ENCODE results near the gene FAM149A. TPM values are rescaled to one million over a fixed set of nuclear protein-coding genes. Genes with fewer than 3 reads are reported as not detected.

FAM149A gene
- total RNA-seq, 6 experiments from 2014 or later, result not detected

- TF ChIP-seq CTCF (IDR thresholded peaks at IDR 0.05), result no peak
- no peak overlapping the region for H3K27ac Mint-ChIP-seq
- no peak for DNase-seq
- no peak overlapping the region for H3K4me3 Mint-ChIP-seq
- H3K9me3 Mint-ChIP-seq, result no peaks in the 10 kb centered on the region
- H3K27me3 Mint-ChIP-seq (ENCODE audit: insufficient read depth), result peaks cover 18% of the 10 kb centered on the region
- H3K4me1 Mint-ChIP-seq (ENCODE audit: low read depth), result no peaks in the 10 kb centered on the region
- H3K36me3 Mint-ChIP-seq (ENCODE audit: low read depth), result no peaks in the 10 kb centered on the region
These were observed 63.1 kb downstream of the FAM149A start for GRCh38 chr4:186167605-186168004.

GRCh38 chr4:186168750-186169149 is 64.2 kb downstream of the FAM149A start:
- Mint-ChIP-seq H3K9me3 (no peaks in the 10 kb centered on the region), H3K36me3 (ENCODE audit: low read depth) (no peaks in the 10 kb centered on the region), H3K4me3 (no peak overlapping the region), H3K4me1 (ENCODE audit: low read depth) (no peaks in the 10 kb centered on the region), H3K27me3 (ENCODE audit: insufficient read depth) (peaks cover 20% of the 10 kb centered on the region), H3K27ac (no peak overlapping the region)
- no peak for TF ChIP-seq CTCF (IDR thresholded peaks at IDR 0.05)
- no peak for DNase-seq

GRCh38 chr4:186169333-186169944 is 64.9 kb downstream of the FAM149A start:
- H3K4me3 Mint-ChIP-seq, result no peak overlapping the region
- H3K4me1 Mint-ChIP-seq (ENCODE audit: low read depth), result no peaks in the 10 kb centered on the region
- no peaks in the 10 kb centered on the region for H3K9me3 Mint-ChIP-seq
- no peaks in the 10 kb centered on the region for H3K36me3 Mint-ChIP-seq (ENCODE audit: low read depth)
- TF ChIP-seq CTCF (IDR thresholded peaks at IDR 0.05), result no peak
- peaks cover 13% of the 10 kb centered on the region for H3K27me3 Mint-ChIP-seq (ENCODE audit: insufficient read depth)
- H3K27ac Mint-ChIP-seq, result no peak overlapping the region
- no peak for DNase-seq

GRCh38 chr4:186169945-186170802 is 65.7 kb downstream of the FAM149A start:
- no peak for TF ChIP-seq CTCF (IDR thresholded peaks at IDR 0.05)
- Mint-ChIP-seq H3K27me3 (ENCODE audit: insufficient read depth) (peaks cover 11% of the 10 kb centered on the region), H3K9me3 (no peaks in the 10 kb centered on the region), H3K36me3 (ENCODE audit: low read depth) (no peaks in the 10 kb centered on the region), H3K27ac (no peak overlapping the region), H3K4me1 (ENCODE audit: low read depth) (no peaks in the 10 kb centered on the region), H3K4me3 (no peak overlapping the region)
- no peak for DNase-seq

GRCh38 chr4:186170966-186171365 is 66.5 kb downstream of the FAM149A start:
- H3K27me3 Mint-ChIP-seq (ENCODE audit: insufficient read depth), result peaks cover 5% of the 10 kb centered on the region
- no peaks in the 10 kb centered on the region for H3K4me1 Mint-ChIP-seq (ENCODE audit: low read depth)
- H3K27ac Mint-ChIP-seq, result no peak overlapping the region
- H3K9me3 Mint-ChIP-seq, result no peaks in the 10 kb centered on the region
- H3K4me3 Mint-ChIP-seq, result no peak overlapping the region
- no peaks in the 10 kb centered on the region for H3K36me3 Mint-ChIP-seq (ENCODE audit: low read depth)
- TF ChIP-seq CTCF (IDR thresholded peaks at IDR 0.05), result no peak
- DNase-seq, result no peak
